HepG2 (cell line): ENCODE measurements around the gene LMF2. TPM values are rescaled to one million over a fixed set of nuclear protein-coding genes. Genes with fewer than 3 reads are reported as not detected.

Experiments used
- DPF2 ChIP-seq: sonication (generic); formaldehyde crosslinking; IDR thresholded peaks from 2 replicates; pipeline ENCODE4 v1.4.0; 2020; ENCODE audit warnings: mild to moderate bottlenecking, low read depth, missing genetic modification reagents, borderline replicate concordance
- DR1 ChIP-seq: sonication (generic); formaldehyde crosslinking; IDR thresholded peaks from 2 replicates; pipeline ENCODE4 v1.8.0; 2021; ENCODE audit warnings: mild to moderate bottlenecking, missing genetic modification reagents, inconsistent platforms
- ERF ChIP-seq: IDR thresholded peaks from 2 replicates; pipeline ENCODE4 v1.6.1; 2018; ENCODE audit warnings: missing biosample characterization, missing genetic modification reagents
- FOXJ3 ChIP-seq: sonication (generic); formaldehyde crosslinking; IDR thresholded peaks from 2 replicates; pipeline ENCODE4 v1.4.0; 2020; ENCODE audit warnings: missing genetic modification reagents, mild to moderate bottlenecking, borderline replicate concordance
- GABPA ChIP-seq, 2 experiments: IDR thresholded peaks; 2 replicates each; pipeline ENCODE4 v1.6.1; 2011 to 2016; ENCODE audit warnings: low read depth in 2 of 2, low read length in 1 of 2, missing biosample characterization in 1 of 2, missing genetic modification characterization in 1 of 2
- KAT2B ChIP-seq: fragments of 150-350 bp; IDR thresholded peaks from 2 replicates; pipeline ENCODE4 v1.6.1; 2014; ENCODE audit warnings: low read depth, low read length, borderline replicate concordance
- ZNF160 ChIP-seq: sonication (generic); formaldehyde crosslinking; IDR thresholded peaks from 2 replicates; pipeline ENCODE4 v1.8.0; 2022; ENCODE audit warnings: mild to moderate bottlenecking, inconsistent platforms, missing genetic modification reagents
- ZNF230 ChIP-seq: sonication (generic); formaldehyde crosslinking; IDR thresholded peaks from 2 replicates; pipeline ENCODE4 v1.4.0; 2020; ENCODE audit warnings: mild to moderate bottlenecking, missing genetic modification reagents
- polyA plus RNA-seq, 8 experiments: library from polyadenylated mRNA; depleted of rRNA in 3 of 8; stranded (reverse) in 7 of 8; unstranded in 1 of 8; fragments of >200 nt; fragmentation: Illumina TruSeq in 4 of 8; extraction: Trizol in 4 of 8; gene quantifications; 2 replicates each; pipeline versions ENCODE4 v1.2.1 to v1.2.3, GENCODE V29; 2011 to 2016; ENCODE audit warnings: low read depth in 4 of 8, missing spikeins in 1 of 8, mixed read lengths in 1 of 8; ENCODE audit not compliant: insufficient read depth in 1 of 8
- total RNA-seq, 5 experiments: library from RNA; depleted of rRNA; stranded (reverse); fragments of >200 nt; fragmentation: Illumina TruSeq; extraction: Trizol; gene quantifications; 2 replicates each; pipeline ENCODE4 v1.2.3, GENCODE V29; 2016; ENCODE audit warnings: low read depth in 1 of 5
- TF ChIP-seq, protein P1 (sequence below): sonication (generic); formaldehyde crosslinking; IDR thresholded peaks from 2 replicates; pipeline ENCODE4 v1.5.1; 2020; ENCODE audit warnings: mild to moderate bottlenecking, moderate library complexity, missing genetic modification reagents
- TF ChIP-seq, protein P2 (sequence below): IDR thresholded peaks from 2 replicates; pipeline ENCODE4 v1.6.1; 2016; ENCODE audit warnings: missing compliant biosample characterization, missing genetic modification reagents, borderline replicate concordance
- TF ChIP-seq, protein P3 (sequence below): sonication (generic); formaldehyde crosslinking; IDR thresholded peaks from 2 replicates; pipeline ENCODE4 v1.4.0; 2020; ENCODE audit warnings: missing genetic modification reagents, mild to moderate bottlenecking, borderline replicate concordance
- TF ChIP-seq, protein P4 (sequence below): sonication (generic); formaldehyde crosslinking; IDR thresholded peaks from 2 replicates; pipeline ENCODE4 v1.5.0; 2020; ENCODE audit warnings: missing genetic modification reagents
- TF ChIP-seq, protein P5 (sequence below): sonication (generic); formaldehyde crosslinking; IDR thresholded peaks from 2 replicates; pipeline ENCODE4 v1.5.1; 2020; ENCODE audit warnings: mild to moderate bottlenecking, missing genetic modification reagents, moderate library complexity
- TF ChIP-seq, protein P6 (sequence below): sonication (generic); formaldehyde crosslinking; IDR thresholded peaks from 2 replicates; pipeline ENCODE4 v1.4.0; 2020; ENCODE audit warnings: mild to moderate bottlenecking, low read depth, missing genetic modification reagents

The LMF2 gene
- total and polyA plus RNA-seq, 2 of the 13 experiments (the other 11 are each of a cell fraction or from before 2014, with no cell fraction given) = 23.3 to 30.6 TPM

DNA sequence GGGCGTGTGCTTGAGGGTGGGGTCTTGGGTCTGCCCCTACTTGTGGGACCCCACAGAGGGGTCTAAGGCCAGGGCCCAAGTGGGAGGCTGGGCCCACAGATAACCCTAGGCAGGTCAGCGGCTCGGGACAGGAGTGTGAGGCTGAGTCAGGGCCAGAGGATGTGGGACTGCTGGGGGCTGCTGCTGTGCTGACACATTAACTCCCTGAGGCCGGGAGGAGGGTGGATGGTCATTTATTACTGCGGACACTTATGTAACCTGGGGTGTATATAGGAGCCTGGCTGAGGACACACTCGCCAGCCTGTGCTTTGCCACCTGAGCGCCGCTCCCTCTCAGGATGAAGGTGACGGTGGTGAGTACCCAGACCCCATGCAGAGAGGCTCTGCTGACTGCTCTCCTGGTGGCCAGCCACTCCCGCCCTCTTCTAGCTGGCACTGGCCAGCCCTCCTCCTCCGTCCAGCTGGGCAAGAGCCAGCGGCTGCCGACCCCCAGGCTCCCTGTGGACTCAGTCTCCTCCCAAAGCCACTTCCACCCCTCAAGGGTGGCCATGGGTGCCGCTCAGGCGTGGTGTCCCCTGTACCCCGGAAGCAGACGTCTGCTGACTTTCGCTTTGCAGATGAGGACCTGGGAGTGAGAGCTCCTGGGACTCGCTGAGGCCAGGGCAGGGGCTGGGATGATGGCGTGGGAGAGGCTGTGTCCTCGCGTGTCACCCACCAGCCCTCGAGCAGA lies 20.8 kb downstream of the LMF2 start, which contains the start of gene MIOX (continued):
- TF ChIP-seq, protein P1, sequence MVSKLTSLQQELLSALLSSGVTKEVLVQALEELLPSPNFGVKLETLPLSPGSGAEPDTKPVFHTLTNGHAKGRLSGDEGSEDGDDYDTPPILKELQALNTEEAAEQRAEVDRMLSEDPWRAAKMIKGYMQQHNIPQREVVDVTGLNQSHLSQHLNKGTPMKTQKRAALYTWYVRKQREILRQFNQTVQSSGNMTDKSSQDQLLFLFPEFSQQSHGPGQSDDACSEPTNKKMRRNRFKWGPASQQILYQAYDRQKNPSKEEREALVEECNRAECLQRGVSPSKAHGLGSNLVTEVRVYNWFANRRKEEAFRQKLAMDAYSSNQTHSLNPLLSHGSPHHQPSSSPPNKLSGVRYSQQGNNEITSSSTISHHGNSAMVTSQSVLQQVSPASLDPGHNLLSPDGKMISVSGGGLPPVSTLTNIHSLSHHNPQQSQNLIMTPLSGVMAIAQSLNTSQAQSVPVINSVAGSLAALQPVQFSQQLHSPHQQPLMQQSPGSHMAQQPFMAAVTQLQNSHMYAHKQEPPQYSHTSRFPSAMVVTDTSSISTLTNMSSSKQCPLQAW (CRISPR knock-in tag) = 0 out of 2 replicates have a peak, but pooled peaks have one; percentile 30
- no peak for TF ChIP-seq FOXJ3
- TF ChIP-seq, protein P2, sequence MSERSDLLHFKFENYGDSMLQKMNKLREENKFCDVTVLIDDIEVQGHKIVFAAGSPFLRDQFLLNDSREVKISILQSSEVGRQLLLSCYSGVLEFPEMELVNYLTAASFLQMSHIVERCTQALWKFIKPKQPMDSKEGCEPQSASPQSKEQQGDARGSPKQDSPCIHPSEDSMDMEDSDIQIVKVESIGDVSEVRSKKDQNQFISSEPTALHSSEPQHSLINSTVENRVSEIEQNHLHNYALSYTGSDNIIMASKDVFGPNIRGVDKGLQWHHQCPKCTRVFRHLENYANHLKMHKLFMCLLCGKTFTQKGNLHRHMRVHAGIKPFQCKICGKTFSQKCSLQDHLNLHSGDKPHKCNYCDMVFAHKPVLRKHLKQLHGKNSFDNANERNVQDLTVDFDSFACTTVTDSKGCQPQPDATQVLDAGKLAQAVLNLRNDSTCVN (CRISPR knock-in tag) = peak; percentile 0; the same call in 1 of the 2 replicates
- TF ChIP-seq DPF2 (CRISPR knock-in tag) = no peak
- TF ChIP-seq, protein P3, sequence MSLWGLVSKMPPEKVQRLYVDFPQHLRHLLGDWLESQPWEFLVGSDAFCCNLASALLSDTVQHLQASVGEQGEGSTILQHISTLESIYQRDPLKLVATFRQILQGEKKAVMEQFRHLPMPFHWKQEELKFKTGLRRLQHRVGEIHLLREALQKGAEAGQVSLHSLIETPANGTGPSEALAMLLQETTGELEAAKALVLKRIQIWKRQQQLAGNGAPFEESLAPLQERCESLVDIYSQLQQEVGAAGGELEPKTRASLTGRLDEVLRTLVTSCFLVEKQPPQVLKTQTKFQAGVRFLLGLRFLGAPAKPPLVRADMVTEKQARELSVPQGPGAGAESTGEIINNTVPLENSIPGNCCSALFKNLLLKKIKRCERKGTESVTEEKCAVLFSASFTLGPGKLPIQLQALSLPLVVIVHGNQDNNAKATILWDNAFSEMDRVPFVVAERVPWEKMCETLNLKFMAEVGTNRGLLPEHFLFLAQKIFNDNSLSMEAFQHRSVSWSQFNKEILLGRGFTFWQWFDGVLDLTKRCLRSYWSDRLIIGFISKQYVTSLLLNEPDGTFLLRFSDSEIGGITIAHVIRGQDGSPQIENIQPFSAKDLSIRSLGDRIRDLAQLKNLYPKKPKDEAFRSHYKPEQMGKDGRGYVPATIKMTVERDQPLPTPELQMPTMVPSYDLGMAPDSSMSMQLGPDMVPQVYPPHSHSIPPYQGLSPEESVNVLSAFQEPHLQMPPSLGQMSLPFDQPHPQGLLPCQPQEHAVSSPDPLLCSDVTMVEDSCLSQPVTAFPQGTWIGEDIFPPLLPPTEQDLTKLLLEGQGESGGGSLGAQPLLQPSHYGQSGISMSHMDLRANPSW (CRISPR knock-in tag) = no peak
- no peak for TF ChIP-seq DR1 (CRISPR knock-in tag)
- TF ChIP-seq ZNF230 (CRISPR knock-in tag) = no peak
- TF ChIP-seq GABPA (IDR thresholded peaks at IDR 0.05; ENCODE audit: low read depth, low read length) = no peak
- peak; percentile 77 for TF ChIP-seq GABPA (CRISPR knock-in tag; IDR thresholded peaks at IDR 0.05; ENCODE audit: low read depth)
- TF ChIP-seq, protein P4, sequence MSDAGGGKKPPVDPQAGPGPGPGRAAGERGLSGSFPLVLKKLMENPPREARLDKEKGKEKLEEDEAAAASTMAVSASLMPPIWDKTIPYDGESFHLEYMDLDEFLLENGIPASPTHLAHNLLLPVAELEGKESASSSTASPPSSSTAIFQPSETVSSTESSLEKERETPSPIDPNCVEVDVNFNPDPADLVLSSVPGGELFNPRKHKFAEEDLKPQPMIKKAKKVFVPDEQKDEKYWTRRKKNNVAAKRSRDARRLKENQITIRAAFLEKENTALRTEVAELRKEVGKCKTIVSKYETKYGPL = 0 out of 2 replicates have a peak, but pooled peaks have one; percentile 20
- TF ChIP-seq, protein P5, sequence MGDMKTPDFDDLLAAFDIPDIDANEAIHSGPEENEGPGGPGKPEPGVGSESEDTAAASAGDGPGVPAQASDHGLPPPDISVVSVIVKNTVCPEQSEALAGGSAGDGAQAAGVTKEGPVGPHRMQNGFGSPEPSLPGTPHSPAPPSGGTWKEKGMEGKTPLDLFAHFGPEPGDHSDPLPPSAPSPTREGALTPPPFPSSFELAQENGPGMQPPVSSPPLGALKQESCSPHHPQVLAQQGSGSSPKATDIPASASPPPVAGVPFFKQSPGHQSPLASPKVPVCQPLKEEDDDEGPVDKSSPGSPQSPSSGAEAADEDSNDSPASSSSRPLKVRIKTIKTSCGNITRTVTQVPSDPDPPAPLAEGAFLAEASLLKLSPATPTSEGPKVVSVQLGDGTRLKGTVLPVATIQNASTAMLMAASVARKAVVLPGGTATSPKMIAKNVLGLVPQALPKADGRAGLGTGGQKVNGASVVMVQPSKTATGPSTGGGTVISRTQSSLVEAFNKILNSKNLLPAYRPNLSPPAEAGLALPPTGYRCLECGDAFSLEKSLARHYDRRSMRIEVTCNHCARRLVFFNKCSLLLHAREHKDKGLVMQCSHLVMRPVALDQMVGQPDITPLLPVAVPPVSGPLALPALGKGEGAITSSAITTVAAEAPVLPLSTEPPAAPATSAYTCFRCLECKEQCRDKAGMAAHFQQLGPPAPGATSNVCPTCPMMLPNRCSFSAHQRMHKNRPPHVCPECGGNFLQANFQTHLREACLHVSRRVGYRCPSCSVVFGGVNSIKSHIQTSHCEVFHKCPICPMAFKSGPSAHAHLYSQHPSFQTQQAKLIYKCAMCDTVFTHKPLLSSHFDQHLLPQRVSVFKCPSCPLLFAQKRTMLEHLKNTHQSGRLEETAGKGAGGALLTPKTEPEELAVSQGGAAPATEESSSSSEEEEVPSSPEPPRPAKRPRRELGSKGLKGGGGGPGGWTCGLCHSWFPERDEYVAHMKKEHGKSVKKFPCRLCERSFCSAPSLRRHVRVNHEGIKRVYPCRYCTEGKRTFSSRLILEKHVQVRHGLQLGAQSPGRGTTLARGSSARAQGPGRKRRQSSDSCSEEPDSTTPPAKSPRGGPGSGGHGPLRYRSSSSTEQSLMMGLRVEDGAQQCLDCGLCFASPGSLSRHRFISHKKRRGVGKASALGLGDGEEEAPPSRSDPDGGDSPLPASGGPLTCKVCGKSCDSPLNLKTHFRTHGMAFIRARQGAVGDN (CRISPR knock-in tag) = peak; percentile 87
- TF ChIP-seq KAT2B = no peak
- no peak for TF ChIP-seq ZNF160
- TF ChIP-seq ERF = peak; percentile 49; the same call in 1 of the 2 replicates
- TF ChIP-seq, protein P6, sequence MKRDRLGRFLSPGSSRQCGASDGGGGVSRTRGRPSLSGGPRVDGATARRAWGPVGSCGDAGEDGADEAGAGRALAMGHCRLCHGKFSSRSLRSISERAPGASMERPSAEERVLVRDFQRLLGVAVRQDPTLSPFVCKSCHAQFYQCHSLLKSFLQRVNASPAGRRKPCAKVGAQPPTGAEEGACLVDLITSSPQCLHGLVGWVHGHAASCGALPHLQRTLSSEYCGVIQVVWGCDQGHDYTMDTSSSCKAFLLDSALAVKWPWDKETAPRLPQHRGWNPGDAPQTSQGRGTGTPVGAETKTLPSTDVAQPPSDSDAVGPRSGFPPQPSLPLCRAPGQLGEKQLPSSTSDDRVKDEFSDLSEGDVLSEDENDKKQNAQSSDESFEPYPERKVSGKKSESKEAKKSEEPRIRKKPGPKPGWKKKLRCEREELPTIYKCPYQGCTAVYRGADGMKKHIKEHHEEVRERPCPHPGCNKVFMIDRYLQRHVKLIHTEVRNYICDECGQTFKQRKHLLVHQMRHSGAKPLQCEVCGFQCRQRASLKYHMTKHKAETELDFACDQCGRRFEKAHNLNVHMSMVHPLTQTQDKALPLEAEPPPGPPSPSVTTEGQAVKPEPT (CRISPR knock-in tag) = no peak
